SIG-M5 treated with dmso at 0.1 percent for 504 hours (cell line): ENCODE data around the gene CAPRIN2.

Source experiments
- DNase-seq: peaks from one replicate; lab custom pipeline; 2025; ENCODE audit not compliant: unreplicated experiment; lab: John Stamatoyannopoulos, UW

Gene CAPRIN2

DNA sequence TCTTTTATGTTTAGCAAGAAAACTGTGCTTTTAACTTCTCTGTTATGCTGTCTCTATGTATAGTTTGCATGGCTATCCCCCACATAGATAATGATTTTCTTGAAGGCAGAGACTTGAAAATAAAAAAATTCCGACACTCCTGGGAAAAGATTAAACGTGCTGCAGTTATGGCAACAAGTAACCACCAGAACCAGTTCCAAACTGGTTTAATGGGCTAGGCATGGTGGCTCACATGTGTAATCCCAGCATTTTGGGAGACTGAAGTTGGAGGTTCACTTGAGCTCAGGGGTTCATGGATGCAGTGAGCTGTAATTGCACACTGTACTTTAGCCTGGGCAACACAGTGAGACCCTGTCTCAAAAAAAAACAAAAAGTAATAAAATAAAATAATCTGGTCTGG lies 15.1 kb upstream of the CAPRIN2 start:
- no peak for DNase-seq

DNA sequence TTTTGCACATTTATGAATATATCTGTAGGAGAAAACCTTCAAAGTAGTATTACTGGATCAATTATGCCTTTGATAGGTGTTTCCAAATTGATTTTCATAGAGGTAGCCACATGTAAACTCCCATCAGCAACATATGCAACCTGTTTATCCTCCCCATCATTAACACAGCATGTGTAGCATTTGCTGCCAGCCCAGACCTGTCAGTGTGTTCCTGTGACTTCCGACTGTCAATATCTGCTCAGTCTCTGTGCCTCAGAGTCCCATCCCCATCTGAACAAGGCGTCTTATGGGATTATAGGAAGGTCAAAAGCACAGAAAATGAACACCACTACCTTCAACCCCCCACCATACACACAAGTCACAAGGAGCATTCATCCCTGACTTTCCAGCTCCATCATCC lies 9.5 kb upstream of the CAPRIN2 start:
- DNase-seq = no peak

DNA sequence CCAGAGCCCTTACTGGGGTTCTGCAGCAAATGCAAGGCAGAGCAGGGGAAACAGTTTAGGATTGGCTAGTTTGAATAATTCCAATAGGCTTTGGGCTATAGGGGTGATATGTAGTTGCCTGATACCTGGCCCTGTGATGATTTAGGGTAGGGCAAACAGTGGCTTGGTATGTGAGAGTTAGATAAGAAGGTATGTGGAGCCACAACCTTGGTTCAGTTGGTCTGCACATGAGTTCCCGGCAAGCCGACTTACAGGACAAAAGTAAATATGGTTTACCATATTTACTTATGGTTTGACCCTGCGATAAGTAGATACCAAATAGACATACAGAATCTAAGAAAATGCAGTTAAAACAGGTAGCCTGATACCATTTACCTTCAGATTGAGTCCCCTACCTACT lies 8.3 kb upstream of the CAPRIN2 start:
- DNase-seq = no peak

DNA sequence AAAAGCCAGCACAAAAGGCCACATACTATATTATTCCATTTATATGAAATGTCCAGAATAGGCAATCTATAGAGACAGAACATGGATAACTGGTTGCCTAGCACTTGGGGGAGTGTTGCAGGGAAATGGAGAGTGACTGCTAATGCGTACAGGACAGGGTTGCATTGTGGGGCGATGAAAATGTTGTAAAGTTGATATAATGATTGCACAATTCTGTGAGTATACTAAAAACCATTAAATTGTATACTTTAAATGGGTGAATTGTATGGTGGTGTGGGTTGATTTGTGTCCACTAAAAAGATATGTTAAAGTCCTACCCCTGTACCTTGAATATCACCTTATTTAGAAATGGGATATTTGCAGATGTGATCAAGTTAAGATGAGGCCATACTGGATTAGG lies 7.0 kb upstream of the CAPRIN2 start:
- DNase-seq = no peak

DNA sequence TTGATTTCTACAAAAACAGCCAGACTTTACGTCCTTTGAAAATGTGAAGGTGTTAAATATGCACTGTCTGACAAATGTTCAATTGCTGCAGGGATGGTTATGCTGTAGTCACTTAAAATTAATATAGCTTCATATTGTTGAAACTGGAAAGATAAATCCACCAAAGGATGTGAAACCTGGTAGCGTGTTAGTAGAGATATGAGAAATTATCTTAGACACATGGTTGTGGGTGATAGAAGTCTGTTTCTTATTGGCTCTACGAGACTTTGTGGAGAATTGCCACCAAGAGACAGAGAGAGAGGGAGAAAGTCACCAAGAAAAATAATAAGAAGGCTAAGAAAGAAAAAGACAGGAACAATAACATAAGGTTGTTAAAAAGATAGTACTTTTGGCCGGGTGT lies 2.6 kb upstream of the CAPRIN2 start:
- no peak for DNase-seq

DNA sequence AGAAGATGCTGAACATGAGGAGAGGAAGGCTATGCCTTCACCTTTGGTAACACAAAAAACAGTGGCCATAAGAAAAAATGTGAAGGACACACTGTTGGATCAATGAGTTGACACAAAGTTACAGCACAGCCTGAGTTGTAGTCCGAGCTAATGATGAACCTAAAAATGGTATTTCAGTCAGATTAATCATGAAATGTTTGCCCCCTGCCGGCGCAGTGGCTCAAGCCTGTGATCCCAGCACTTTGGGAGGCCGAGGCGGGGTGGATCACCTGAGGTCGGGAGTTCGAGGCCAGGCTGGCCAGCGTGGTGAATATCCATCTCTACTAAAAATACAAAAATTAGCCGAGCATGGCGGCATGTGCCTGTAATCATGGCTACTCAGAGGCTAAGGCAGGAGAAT lies 1.3 kb upstream of the CAPRIN2 start:
- DNase-seq = no peak

DNA sequence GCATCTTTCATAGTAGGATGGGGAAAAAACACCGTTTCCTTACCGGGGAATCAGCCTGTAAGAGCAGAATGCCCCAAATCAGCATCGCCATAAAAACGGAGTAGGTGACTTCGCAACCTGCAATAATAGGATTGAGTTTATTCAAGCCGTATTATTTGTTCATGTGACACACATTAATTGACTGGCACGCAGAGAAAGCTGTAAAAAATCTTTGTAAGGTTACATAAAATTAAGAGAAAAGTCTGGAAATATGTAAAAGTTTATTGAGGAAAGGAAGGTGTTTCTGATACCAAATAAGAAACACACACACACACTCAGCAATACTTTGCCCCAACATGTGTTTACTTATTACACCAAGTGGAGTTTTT lies 628 bp upstream of the CAPRIN2 start:
- no peak for DNase-seq

DNA sequence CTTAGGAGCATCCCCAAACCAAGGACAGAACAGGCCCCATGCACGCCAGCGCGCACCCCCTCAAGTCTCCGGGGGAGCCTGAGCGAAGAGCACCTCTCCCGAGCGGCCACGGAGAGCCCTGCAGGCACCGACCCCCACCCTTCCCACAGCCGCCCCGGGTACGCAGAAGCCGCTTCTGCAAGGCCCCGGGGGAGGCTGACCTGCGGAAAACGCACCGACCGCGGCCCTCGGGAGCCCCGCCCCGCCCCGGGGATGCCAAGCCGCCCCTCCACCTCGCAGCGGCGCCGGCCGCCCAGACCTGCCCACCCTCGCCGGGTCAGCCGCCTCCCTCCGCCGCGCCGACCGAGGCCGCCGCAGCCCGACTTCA lies 385 bp downstream of the CAPRIN2 start:
- DNase-seq = no peak

DNA sequence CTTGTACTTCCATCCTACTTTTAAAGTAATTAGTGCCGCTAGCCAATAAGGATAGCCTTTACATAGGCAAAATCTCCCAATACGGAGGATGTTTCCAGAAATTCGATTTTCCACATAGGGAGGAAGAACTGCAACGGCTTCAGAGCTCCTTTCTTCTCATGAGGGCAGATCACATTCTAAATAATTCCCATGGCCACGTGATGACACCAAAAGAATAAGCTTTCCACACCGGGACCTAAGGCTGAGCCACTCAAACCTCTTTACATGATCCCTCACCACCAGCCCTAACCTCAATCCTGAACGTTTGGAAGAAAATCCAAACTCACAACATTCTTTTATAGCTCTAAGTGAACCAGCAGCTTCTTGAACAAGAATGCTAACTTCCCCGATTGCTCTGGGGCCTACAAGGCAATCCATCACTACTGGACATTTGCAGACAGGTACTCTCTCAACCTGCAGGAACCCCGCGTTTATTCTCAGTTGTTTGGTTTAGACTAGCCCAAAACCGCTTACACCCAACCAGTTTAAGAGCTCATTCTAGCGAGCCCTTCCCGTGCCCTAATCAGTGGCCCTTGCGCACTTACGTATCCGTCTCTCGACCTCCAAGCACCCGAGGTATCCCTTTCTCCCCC lies 884 bp downstream of the CAPRIN2 start:
- DNase-seq = peak; percentile 28

DNA sequence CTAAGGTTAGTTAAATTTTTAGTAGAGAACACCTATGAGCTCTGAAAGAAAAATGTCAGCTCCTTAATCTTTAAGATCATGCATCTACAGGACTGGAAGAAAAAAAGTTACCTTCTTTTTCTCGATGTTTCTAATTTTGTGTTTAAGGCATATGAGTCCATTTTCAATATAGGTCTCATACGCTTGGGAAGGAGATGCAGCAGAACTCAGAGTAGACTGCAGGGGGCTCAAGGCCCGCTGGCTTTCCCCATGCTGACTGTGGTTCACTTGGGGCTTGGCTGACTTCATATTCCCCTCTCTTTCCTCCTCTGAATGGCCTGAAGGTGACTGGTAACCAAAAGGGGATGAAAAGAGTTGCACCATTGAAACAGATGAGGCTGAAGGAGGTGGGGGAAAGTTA lies 1.5 kb downstream of the CAPRIN2 start:
- DNase-seq = peak; percentile 61

DNA sequence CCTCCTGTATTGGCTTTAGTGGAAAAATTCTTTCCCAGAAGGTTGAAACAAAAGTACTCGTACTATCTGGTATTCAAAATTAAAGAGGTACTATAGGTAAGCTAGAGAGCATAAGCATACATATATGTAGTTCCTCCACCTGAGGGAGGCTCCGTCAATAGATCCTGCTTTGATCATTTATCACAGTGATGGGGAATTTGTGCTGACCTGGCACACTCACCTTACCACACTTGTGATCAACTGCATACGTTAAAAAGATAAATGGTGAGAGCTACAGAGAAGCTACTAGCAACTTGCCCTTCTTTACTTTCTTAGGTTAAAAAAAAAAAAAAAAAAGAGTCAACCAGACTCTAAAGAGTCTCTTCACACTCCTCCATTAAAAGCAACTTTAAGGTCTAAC lies 2.5 kb downstream of the CAPRIN2 start:
- no peak for DNase-seq

DNA sequence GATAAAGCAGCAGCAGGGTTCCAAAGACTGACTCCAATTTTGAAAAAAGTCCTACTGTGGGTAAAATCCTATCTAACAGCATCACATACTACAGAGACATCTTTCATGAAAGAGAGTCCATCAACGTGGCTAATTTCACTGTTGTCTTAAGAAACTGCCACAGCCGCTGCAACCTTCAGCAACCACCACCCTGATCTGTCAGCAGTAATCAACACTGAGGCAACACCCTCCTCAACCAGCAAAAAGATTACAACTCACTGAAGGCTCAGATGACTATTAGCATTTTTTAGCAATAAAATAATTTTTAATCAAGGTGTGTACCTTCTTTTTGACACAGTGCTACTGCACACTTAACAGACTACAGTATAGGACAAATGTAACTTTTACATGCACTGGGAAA lies 6.6 kb downstream of the CAPRIN2 start:
- DNase-seq = no peak

DNA sequence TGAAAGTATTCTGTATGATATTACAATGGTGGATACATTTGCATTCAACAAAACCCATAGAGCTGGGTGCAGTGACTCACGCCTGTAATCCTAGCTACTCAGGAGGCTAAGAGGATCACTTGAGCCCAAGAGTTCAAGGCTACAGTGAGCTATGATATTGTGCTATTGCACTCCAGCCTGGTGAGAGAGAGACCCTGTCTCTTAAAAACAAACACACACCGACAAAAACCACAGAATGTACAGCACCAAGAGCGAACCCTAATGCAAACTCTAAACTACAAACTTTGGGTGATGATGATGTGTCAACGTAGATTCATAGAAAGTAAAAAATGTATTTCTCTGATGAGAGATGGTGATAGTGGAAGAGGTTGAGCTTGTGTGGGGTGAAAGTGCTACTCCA lies 8.6 kb downstream of the CAPRIN2 start:
- no peak for DNase-seq

DNA sequence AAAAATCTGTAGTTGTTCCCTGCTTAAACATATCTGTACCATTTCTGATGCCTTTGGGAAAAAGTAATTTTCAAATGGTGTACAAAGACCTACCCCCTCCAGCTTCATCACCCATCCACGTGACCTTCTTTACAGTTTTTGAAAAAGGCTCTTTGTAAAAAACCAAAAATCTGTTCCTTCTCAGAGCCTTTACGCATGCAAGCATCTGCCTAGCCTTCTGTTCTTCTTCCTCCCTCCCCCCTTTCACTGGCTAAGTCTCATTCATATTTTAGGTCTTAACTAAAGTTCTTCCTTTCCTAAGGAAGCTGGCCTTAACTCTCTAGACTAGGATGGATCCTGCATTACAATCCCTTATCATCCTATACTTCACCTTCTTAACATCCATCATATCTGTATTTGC lies 10.4 kb downstream of the CAPRIN2 start:
- DNase-seq = no peak

DNA sequence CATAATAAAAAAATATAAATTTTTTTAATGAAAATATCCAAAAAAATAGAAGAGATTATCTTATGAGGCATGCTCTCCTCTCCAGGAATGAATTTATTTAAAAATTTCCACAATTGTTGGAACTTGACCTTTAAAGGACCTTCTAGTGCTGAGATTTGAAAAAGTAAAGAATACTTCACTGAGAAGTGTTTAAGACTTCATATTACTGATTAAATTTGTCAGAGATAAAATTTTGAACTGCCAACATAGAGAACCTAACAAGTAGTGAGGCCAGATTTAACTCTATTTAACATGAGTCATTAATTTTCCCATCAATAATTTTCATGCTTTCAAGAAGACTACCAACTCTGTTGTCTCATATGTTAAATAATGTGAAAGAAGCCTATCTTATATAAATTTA lies 14.5 kb downstream of the CAPRIN2 start:
- no peak for DNase-seq

DNA sequence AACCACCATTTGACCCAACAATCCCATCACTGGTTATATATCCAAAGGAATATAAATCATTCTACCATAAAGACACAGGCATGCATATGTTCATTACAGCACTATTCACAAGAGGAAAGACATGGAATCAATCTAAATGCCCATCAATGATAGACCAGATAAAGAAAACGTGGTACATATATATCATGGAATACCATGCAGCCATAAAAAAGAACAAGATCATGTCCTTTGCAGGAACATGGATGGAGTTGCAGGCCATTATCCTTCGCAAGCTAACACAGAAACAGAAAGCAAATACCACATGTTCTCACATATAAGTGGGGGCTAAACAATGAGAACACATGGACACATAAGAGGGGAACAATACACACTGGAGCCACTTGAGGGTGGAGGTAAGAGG lies 15.7 kb downstream of the CAPRIN2 start:
- no peak for DNase-seq

DNA sequence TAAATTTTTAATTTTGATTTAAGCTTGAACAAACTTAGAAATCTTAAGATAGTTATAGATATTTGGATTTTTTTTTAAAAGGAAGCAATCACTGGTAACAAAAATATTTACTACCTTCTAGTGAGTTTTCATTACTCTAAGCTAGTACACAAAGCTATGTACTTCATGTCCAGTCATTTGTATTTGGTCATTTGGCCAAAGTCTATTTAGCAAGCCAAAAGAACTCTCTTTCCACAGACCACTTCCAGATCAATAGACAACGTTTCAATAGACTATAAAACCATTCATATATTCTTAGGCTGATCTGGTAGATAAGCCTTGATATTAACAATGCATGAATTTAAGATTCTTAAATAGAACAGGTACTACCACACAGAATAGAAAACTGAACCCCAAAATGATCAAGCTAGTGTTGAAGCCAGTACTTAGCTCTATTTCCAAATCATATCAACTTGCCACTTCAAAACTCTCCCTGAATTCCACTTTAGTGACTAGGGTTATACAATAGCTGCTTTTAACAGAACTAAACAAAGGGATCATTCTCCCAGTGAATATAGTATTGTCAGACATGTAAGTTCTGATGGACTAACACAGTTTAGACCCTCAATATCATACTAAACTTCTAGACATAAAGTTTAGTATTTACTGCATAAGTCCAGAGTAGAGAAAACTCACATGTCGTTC lies 21.7 kb downstream of the CAPRIN2 start:
- DNase-seq = no peak

DNA sequence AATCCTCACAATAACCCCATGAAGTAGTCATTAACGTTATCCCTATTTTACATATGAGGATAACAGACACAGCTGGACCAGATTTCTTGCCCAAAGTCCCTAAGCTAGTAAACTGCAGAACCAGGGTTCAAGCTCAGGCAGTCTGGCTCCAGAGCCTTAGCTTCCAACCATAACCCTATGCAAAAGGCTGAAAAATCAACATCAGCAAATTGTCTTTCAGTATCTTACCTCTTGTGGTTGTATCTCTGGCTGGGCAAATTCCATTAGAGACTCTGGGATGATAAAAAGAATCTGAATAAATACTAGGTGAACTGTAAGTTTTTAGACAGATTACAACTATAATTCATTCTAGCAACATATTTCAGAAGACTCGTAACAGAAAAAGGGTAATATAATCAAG lies 24.7 kb downstream of the CAPRIN2 start:
- no peak for DNase-seq

DNA sequence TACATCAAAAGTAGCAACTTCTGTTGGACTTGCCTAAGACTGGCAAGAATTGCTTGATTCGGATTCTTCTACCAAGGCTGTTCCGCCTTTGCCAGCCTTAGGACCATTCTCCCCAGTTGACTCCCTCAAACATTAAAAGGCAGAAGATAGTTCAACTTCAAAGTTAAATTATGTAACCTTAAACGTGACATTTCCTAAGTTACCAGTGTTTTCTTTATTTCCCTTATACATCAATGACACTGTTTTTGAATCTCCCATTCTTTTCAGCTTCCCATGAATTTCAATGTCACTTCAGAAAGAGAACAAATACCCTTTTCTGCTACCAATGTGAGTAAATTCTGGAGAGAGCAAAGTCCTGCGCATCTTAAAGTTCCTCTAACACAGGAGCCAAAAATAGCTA lies 25.2 kb downstream of the CAPRIN2 start:
- no peak for DNase-seq

DNA sequence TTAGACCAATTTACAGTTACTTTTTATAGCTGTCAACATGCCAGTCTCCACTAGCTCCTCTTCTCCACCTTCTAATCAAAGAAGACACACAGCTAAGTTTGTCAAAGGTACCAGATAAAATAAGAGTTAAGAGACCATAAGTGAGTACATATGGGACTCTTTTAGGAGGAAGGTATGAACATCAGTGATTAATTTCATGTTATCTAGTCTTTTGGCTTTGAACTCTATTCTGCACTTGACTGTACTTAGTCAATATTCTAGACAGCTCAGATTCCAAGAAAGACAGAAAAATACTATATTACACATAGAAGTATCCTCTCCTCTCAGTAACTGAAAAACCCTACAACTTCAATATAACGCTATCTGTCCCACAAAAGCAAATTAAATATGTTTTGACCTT lies 28.1 kb downstream of the CAPRIN2 start:
- no peak for DNase-seq

DNA sequence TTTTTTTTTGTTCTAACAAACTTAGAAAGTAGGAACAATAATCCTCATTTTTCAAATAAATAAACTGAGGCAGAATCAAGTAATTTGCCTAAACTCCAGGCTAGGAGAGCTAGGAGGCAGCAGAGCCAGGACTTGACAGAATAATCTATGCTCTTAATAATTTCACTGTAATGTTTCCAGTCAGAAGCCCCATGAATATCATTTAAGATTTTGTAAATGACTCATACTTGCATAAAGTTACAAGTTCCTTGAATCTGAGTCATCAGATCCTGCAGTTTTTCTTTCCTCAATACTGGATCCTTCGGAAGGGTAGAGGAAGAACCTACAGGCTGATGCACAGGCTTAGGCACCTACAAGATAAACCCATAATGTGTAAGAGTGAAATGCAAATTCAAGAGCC lies 29.0 kb downstream of the CAPRIN2 start:
- DNase-seq = no peak

DNA sequence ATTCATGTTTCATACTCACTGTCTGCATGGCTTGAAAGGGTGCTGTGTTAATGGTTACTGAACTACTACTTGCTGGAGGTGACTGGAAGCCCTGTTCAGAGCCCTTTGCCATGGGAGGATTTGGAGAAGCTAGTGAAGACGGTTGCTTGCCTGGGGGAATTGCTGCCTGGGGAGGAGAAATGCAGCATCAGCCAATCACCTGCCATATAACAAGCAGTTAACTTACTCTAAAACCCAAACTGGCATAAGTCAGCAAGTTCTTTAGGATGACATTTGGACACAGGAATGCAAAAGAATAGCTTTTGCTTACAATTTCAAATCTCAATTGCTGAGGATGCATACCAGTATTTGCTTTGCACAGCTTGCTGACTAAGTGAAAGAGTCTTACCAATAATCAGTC lies 35.7 kb downstream of the CAPRIN2 start:
- no peak for DNase-seq

DNA sequence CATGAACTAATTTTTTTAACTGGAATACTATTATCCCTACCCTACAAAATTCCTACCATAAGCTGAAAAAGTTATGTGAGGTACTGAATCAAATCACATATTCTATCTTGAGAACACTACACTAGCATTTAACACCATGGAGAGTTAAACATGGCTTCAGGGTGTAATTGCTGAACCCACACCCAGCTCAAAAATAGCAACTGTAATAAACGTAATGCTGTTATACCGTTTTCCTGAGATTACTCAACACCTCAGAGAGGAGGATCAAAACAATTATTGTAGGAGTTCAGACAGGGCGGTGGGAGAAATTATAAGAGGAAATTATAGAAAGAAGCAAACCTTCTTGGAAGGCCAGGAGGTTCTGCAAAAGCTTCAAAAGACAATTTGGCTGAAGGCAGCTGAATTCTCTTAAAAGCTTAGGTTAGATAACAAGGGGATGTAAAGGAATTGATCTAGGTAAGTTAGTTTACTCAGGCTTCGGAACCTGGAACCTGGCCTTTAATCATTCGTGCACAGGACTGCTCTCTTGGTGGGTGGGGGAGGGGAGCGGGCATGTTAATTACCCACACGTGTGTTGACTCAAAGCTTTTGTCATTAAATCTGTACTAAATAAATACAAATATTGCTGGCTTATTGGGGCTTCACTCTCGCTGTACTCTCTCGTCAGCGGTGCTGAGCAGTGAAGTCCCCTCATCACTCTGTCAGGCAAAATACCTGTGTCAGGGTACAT lies 47.0 kb downstream of the CAPRIN2 start:
- no peak for DNase-seq
